Right renal pelvis (tissue), 4 donors: ENCODE measurements around the gene MAPK10. TPM values are rescaled to one million over a fixed set of nuclear protein-coding genes. Genes with fewer than 3 reads are reported as not detected.
"Not testable (repeated sequence)": the region's sequence is repeated elsewhere in the genome, so short reads cannot be mapped to it uniquely, and the experiment has no call there.

Source experiments
- DNase-seq, 4 donors: peaks; one replicate each; pipeline ENCODE4 v3.0.0-alpha.2; 2013; ENCODE audit warnings: low read depth in 4 of 4, low spot score in 3 of 4, missing footprints in 1 of 4
- polyA plus RNA-seq, 4 donors: library from polyadenylated mRNA; unstranded; fragments of 120-200 nt; gene quantifications; one replicate each; pipeline ENCODE4 v1.2.1, GENCODE V29; 2013; ENCODE audit not compliant: insufficient read length in 4 of 4

MAPK10 gene
- polyA plus RNA-seq, 4 donors = 50.7 to 66.0 (median 62.6) TPM

- no peak for DNase-seq
Observed at GRCh38 chr4:86344127-86344526, 15.7 kb downstream of the MAPK10 start.

GRCh38 chr4:86338989-86339388 is 20.9 kb downstream of the MAPK10 start:
- no peak for DNase-seq

GRCh38 chr4:86338521-86338920 is 21.3 kb downstream of the MAPK10 start:
- no peak for DNase-seq

- no peak for DNase-seq
Observed at GRCh38 chr4:86334020-86334750, 25.7 kb downstream of the MAPK10 start.

GRCh38 chr4:86333236-86333635 is 26.6 kb downstream of the MAPK10 start:
- DNase-seq = no peak

- no peak for DNase-seq
Observed at GRCh38 chr4:86330961-86331742, 28.7 kb downstream of the MAPK10 start.

GRCh38 chr4:86330411-86330810 is 29.4 kb downstream of the MAPK10 start:
- not testable (repeated sequence) for DNase-seq

- no peak for DNase-seq
Observed at GRCh38 chr4:86329431-86329830, 30.4 kb downstream of the MAPK10 start.

GRCh38 chr4:86326400-86326799 is 33.5 kb downstream of the MAPK10 start:
- DNase-seq = no peak

GRCh38 chr4:86319390-86319789 is 40.5 kb downstream of the MAPK10 start:
- DNase-seq = no peak

- no peak for DNase-seq
Observed at GRCh38 chr4:86315579-86315978, 44.3 kb downstream of the MAPK10 start.

- DNase-seq = no peak
Observed at GRCh38 chr4:86313656-86314055, 46.2 kb downstream of the MAPK10 start.

GRCh38 chr4:86307432-86307831 is 52.4 kb downstream of the MAPK10 start:
- DNase-seq = no peak

GRCh38 chr4:86306816-86307215 is 53.0 kb downstream of the MAPK10 start:
- DNase-seq = no peak

- DNase-seq = no peak
Observed at GRCh38 chr4:86302830-86303229, 57.0 kb downstream of the MAPK10 start.

- peak; percentile 73 to 87 (median 86) for DNase-seq
Observed at GRCh38 chr4:86302251-86302650, 57.6 kb downstream of the MAPK10 start.

- no peak for DNase-seq
Observed at GRCh38 chr4:86300516-86300915, 59.3 kb downstream of the MAPK10 start.

- no peak for DNase-seq
Observed at GRCh38 chr4:86296865-86297264, 63.0 kb downstream of the MAPK10 start.

GRCh38 chr4:86294883-86295282 is 65.0 kb downstream of the MAPK10 start:
- DNase-seq = no peak

- DNase-seq = no peak
Observed at GRCh38 chr4:86291180-86291579, 68.7 kb downstream of the MAPK10 start.

- no peak for DNase-seq
Observed at GRCh38 chr4:86286726-86287125, 73.1 kb downstream of the MAPK10 start.

- DNase-seq = no peak
Observed at GRCh38 chr4:86283371-86283770, 76.5 kb downstream of the MAPK10 start.
